HepG2 (cell line): Measurements from ENCODE around the gene LAPTM4A. TPM values are rescaled to one million over a fixed set of nuclear protein-coding genes. Genes with fewer than 3 reads are reported as not detected.

Experiments used
- AFF4 ChIP-seq: sonication (generic); formaldehyde crosslinking; IDR thresholded peaks from 2 replicates; pipeline ENCODE4 v1.4.0; 2020; ENCODE audit warnings: missing genetic modification reagents
- AGO1 ChIP-seq: fragments of 200-400 bp; formaldehyde crosslinking; IDR thresholded peaks from 2 replicates; pipeline ENCODE4 v1.6.1; 2017; ENCODE audit warnings: mild to moderate bottlenecking, low read depth, low read length, moderate library complexity; ENCODE audit not compliant: poor library complexity, severe bottlenecking
- BCL3 ChIP-seq: sonication (generic); formaldehyde crosslinking; IDR thresholded peaks from 2 replicates; pipeline ENCODE4 v1.5.1; 2020; ENCODE audit warnings: mild to moderate bottlenecking, missing genetic modification reagents, moderate library complexity
- BORCS8-MEF2B ChIP-seq: sonication (generic); formaldehyde crosslinking; IDR thresholded peaks from 2 replicates; pipeline ENCODE4 v1.8.0; 2022; ENCODE audit warnings: mild to moderate bottlenecking, missing genetic modification reagents
- HMGXB3 ChIP-seq: sonication (generic); formaldehyde crosslinking; IDR thresholded peaks from 2 replicates; pipeline ENCODE4 v1.4.0; 2020; ENCODE audit warnings: missing genetic modification reagents, borderline replicate concordance
- MYPOP ChIP-seq: sonication (generic); formaldehyde crosslinking; IDR thresholded peaks from 2 replicates; pipeline ENCODE4 v1.8.1; 2023; ENCODE audit warnings: mild to moderate bottlenecking, moderate library complexity, missing genetic modification reagents
- SNAI1 ChIP-seq: sonication (generic); formaldehyde crosslinking; IDR thresholded peaks from 2 replicates; pipeline ENCODE4 v1.5.0; 2020; ENCODE audit warnings: mild to moderate bottlenecking, missing genetic modification reagents, borderline replicate concordance
- TGIF2 ChIP-seq: IDR thresholded peaks from 2 replicates; pipeline ENCODE4 v1.6.1; 2016; ENCODE audit warnings: control low read depth, missing compliant biosample characterization
- THAP9 ChIP-seq: sonication (generic); formaldehyde crosslinking; IDR thresholded peaks from 2 replicates; pipeline ENCODE4; 2020; ENCODE audit warnings: missing genetic modification reagents, mild to moderate bottlenecking, borderline replicate concordance
- ZNF660 ChIP-seq: sonication (generic); formaldehyde crosslinking; IDR thresholded peaks from 2 replicates; pipeline ENCODE4 v1.5.1; 2020; ENCODE audit warnings: mild to moderate bottlenecking, low read depth, missing genetic modification reagents, borderline replicate concordance
- ZNF773 ChIP-seq: sonication (generic); formaldehyde crosslinking; IDR thresholded peaks from 2 replicates; pipeline ENCODE4 v1.4.0; 2020; ENCODE audit warnings: missing genetic modification reagents, borderline replicate concordance
- ZNF784 ChIP-seq: sonication (generic); formaldehyde crosslinking; IDR thresholded peaks from 2 replicates; pipeline ENCODE4 v1.5.1; 2020; ENCODE audit warnings: missing genetic modification reagents, mild to moderate bottlenecking, borderline replicate concordance
- polyA plus RNA-seq, 8 experiments: library from polyadenylated mRNA; depleted of rRNA in 3 of 8; stranded (reverse) in 7 of 8; unstranded in 1 of 8; fragments of >200 nt; fragmentation: Illumina TruSeq in 4 of 8; extraction: Trizol in 4 of 8; gene quantifications; 2 replicates each; pipeline versions ENCODE4 v1.2.1 to v1.2.3, GENCODE V29; 2011 to 2016; ENCODE audit warnings: low read depth in 4 of 8, missing spikeins in 1 of 8, mixed read lengths in 1 of 8; ENCODE audit not compliant: insufficient read depth in 1 of 8
- total RNA-seq, 5 experiments: library from RNA; depleted of rRNA; stranded (reverse); fragments of >200 nt; fragmentation: Illumina TruSeq; extraction: Trizol; gene quantifications; 2 replicates each; pipeline ENCODE4 v1.2.3, GENCODE V29; 2016; ENCODE audit warnings: low read depth in 1 of 5

LAPTM4A gene
- total and polyA plus RNA-seq, 2 of the 13 experiments (the other 11 are each of a cell fraction or from before 2014, with no cell fraction given), result 116 to 558 TPM

- TF ChIP-seq AGO1, result no peak
- 0 out of 2 replicates have a peak, but pooled peaks have one; percentile 21 for TF ChIP-seq BORCS8-MEF2B (CRISPR knock-in tag)
- no peak for TF ChIP-seq BCL3 (CRISPR knock-in tag)
- no peak for TF ChIP-seq HMGXB3
- TF ChIP-seq SNAI1 (CRISPR knock-in tag), result 0 out of 2 replicates have a peak, but pooled peaks have one; percentile 18
- TF ChIP-seq ZNF773 (CRISPR knock-in tag), result no peak
- TF ChIP-seq ZNF660 (CRISPR knock-in tag), result no peak
- no peak for TF ChIP-seq TGIF2
- no peak for TF ChIP-seq MYPOP (CRISPR knock-in tag)
- TF ChIP-seq AFF4 (CRISPR knock-in tag), result peak; percentile 56; the same call in 1 of the 2 replicates
- TF ChIP-seq ZNF784 (CRISPR knock-in tag), result no peak
- 0 out of 2 replicates have a peak, but pooled peaks have one; percentile 41 for TF ChIP-seq THAP9 (CRISPR knock-in tag)
These were observed 40.0 kb downstream of the LAPTM4A start (continued) for GRCh38 chr2:20011276-20012031.
